Measurements from ENCODE around the gene ACY1. TPM values are rescaled to one million over a fixed set of nuclear protein-coding genes. Genes with fewer than 3 reads are reported as not detected.
"Not testable (repeated sequence)": the region's sequence is repeated elsewhere in the genome, so short reads cannot be mapped to it uniquely, and the experiment has no call there.

ACY1 gene
- total RNA-seq, 1 donor from 2014 or later, result 23.2 TPM

DNA sequence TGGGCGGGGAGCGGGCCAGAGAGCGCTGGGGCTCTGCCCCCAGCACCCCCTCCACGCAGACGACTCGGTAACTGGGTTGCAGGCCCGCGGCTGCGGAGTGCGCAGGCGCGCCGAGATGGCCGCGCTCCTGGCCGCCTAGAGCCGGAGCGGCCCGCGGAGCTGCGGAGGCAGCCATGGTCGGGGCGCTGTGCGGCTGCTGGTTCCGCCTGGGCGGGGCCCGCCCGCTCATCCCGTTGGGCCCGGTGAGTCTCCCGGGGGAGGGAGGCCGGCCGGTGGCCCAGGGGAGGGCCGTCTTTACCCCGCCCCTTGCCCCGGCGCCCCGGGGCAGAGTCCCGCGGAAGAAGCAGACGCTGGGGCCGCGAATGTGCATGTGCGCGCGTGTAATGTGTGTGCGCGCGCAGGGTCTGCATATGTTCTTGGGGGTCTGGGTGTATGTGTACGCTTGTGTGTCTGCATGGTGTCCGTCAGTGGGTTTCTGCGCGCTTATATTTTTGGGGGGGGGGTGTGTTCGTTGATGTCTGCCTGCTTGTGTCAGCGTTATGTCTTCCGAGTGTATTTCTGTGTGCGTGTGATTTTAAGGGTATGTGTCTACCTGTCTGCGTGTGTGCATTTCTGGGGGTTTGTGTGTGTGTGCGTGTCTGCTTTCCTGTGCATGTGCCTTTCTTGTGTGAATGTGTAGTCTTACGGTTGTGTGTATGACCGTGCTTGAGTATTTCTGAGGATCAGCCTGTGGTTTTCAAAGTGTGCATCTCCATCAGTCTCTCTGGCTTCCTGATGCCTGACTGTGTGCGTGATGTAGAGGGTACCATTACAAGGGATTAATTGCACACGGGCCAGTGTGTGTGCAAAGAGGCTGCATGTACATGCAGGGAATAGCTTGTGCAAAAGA lies 8.1 kb upstream of the ACY1 start, which contains the start of gene ABHD14A:
TSS of gene ABHD14A (plus strand) at position 102 of the 889 bp plus-strand sequence. CDS start at position 174, 72 bp downstream.
- intact Hi-C loops (cut with DNase I), result no loop called here
- peak; percentile 86 for ATAC-seq (ENCODE audit: poor library complexity)
- peak; percentile 85 for DNase-seq

DNA sequence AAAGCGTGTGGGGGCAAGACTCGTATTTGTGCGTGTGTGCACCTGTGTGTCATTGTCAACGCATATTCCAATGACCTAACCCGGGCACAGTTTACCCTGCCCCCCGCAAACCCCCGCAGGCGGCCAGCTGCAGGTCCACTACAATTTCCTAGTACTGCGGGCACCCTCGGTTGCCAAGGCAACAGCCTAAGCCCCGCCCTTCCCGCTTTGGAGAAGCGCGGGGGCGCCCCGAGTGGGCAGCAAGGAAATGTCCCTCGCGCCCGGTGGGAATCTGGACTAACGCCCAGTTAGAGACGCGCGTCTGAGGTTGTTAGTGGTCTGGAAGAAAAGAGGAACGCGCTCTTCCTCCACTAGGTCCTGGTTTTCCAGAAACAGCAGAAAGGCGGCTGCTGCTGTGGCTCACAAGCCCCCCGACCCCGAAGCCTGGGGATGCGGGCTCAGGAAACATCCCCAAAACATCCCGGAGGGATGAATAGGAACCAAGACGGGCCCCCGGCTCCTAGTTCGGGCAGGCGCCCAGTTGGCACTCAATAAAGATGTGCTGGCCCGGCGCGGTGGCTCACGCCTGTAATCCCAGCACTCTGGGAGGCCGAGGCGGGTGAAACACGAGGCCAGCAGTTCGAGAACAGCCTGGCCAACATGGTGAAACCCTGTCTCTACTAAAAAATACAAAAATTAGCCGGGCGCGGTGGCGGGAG lies 7.3 kb upstream of the ACY1 start:
- intact Hi-C loops (cut with DNase I), result no loop called here
- ATAC-seq (ENCODE audit: poor library complexity), result no peak
- DNase-seq, result peak; percentile 85

DNA sequence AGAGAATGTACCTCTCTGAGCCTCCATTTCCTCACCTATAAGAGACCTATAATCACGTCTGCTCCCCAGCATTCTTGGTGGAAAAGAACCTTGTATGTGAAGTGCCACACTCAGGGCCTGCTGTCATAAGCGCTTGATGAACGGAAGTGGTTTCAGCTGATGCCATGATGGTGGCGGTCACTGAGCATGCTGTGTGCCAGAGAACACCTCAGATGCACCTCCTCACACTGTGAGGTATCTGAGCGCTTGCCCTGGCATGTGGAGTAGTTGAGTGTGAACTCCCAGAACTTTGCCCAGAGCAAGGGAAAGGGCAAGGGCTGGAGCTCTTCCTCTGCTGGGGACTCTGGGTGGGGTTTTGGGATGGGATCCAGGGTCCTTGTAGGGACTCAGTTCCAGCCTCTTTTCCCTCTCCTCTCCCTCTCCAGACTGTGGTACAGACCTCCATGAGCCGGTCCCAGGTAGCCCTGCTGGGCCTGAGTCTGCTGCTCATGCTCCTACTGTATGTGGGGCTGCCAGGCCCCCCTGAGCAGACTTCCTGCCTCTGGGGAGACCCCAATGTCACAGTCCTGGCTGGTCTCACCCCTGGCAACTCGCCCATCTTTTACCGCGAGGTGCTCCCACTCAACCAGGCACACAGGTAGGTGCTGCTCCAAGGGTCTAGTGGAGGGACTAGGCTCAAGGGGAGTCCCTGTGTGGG lies 5.7 kb upstream of the ACY1 start:
- no peak for DNase-seq
- ATAC-seq (ENCODE audit: poor library complexity), result no peak
- intact Hi-C loops (cut with DNase I), result no loop called here

GRCh38 chr3:51978143-51978502 lies 5.2 kb upstream of the ACY1 start:
- intact Hi-C loops (cut with DNase I), result no loop called here
- DNase-seq, result no peak
- ATAC-seq (ENCODE audit: poor library complexity), result no peak

GRCh38 chr3:51980253-51980652 lies 3.1 kb upstream of the ACY1 start:
- DNase-seq (no peak), ATAC-seq (ENCODE audit: poor library complexity) (no peak)
- intact Hi-C loops (cut with DNase I), result no loop called here

- DNase-seq, result no peak
- ATAC-seq (ENCODE audit: poor library complexity), result peak; percentile 34
- intact Hi-C loops (cut with DNase I), result no loop called here
These were observed 940 bp upstream of the ACY1 start for GRCh38 chr3:51982352-51982837.

GRCh38 chr3:51983578-51984268 lies 388 bp downstream of the ACY1 start:
- DNase-seq, result no peak
- intact Hi-C loops (cut with DNase I), result no loop called here
- no peak for ATAC-seq (ENCODE audit: poor library complexity)

GRCh38 chr3:51984269-51984647 lies 923 bp downstream of the ACY1 start:
- DNase-seq, result no peak
- no peak for ATAC-seq (ENCODE audit: poor library complexity)
- intact Hi-C loops (cut with DNase I), result no loop called here

GRCh38 chr3:51985063-51985462 lies 1.7 kb downstream of the ACY1 start:
- no peak for DNase-seq
- intact Hi-C loops (cut with DNase I), result no loop called here
- ATAC-seq (ENCODE audit: poor library complexity), result no peak

- ATAC-seq (ENCODE audit: poor library complexity), result no peak
- intact Hi-C loops (cut with DNase I), result no loop called here
- DNase-seq, result no peak
These were observed 2.9 kb downstream of the ACY1 start for GRCh38 chr3:51986010-51986947.

GRCh38 chr3:51987568-51987967 lies 4.2 kb downstream of the ACY1 start:
- intact Hi-C loops (cut with DNase I), result no loop called here
- ATAC-seq (ENCODE audit: poor library complexity) (no peak), DNase-seq (no peak)

DNA sequence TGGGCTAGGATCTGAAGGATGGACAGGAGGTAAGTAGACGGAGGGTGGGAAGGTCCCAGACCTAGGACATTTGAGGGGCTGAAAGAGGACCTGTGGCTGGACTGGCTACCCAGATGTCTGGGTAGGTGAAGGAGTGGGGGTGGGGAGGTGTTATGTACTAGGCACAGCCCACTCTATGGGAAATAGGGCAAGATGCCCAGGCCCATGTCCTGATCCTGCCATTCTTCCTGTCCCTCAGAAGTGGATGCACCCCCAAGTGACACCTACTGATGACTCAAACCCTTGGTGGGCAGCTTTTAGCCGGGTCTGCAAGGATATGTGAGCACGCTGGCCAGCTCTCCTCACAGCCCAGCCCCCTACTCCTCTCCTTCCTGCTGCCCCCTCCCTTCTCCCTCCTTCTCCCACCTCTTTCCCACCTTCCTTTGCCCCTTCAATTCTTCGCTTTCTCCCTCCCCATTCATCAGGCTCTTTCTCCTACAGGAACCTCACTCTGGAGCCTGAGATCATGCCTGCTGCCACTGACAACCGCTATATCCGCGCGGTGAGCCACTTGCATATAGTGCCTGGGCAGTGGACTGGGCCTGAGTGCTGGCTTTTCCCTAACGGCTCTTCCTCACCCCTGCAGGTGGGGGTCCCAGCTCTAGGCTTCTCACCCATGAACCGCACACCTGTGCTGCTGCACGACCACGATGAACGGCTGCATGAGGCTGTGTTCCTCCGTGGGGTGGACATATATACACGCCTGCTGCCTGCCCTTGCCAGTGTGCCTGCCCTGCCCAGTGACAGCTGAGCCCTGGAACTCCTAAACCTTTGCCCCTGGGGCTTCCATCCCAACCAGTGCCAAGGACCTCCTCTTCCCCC lies 5.2 kb downstream of the ACY1 start:
- intact Hi-C loops (cut with DNase I), result no loop called here
- ATAC-seq (ENCODE audit: poor library complexity) (no peak), DNase-seq (no peak)

DNA sequence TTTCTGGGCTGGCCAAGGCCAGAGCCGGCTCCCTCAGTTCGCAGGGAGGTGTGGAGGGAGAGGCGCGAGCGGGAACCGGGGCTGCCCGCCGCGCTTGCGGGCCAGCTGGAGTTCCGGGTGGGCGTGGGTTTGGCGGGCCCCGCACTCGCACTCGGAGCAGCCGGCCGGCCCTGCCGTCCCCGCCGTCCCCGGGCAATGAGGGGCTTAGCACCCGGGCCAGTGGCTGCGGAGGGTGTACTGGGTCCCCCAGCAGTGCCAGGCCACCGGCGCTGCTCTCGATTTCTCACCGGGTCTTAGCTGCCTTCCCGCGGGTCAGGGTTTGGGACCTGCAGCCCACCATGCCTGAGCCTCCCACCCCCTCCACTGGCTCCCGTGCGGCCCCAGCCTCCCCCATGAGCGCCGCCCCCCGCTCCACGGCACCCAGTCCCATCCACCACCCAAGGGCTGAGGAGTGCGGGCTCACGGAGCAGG lies 7.2 kb downstream of the ACY1 start:
- DNase-seq; ATAC-seq (ENCODE audit: poor library complexity); intact Hi-C loops (cut with DNase I): not testable (repeated sequence)

DNA sequence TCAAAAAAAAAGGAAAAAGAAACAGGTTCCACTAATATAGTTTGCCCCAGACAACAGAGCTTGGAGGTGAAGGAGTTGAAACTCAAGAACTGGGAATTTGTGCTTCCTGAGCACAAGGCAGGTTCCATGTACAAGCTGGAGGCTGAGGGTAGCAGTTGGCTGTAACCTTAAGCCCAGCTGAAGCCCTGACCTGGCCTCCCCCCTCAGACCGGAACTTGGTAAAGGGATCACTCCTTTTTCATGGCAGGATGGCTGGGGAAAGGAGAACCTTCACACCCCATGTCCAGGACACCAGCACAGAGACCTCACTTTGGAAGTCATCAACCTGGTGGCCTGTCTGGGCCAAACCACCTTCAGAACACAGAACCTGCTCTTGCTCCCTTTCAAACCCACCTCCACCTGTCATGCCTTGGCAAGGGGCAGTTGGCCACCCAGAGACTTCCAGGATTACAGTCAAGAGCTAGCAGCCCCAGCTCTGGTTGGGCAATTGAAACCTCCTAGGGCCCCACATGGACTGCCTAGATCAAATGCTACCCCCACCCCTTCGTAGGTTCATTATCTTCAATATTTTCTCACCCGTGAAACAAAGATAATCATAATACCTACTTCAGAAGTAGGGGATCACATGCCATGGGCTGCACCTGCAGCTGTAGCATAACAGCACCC lies 8.8 kb downstream of the ACY1 start:
- no peak for ATAC-seq (ENCODE audit: poor library complexity)
- no peak for DNase-seq
- intact Hi-C loops (cut with DNase I), result no loop called here

- intact Hi-C loops (cut with DNase I); ATAC-seq (ENCODE audit: poor library complexity); DNase-seq: not testable (repeated sequence)
These were observed 10.3 kb downstream of the ACY1 start for GRCh38 chr3:51993657-51994056.

GRCh38 chr3:51994530-51994929 lies 11.2 kb downstream of the ACY1 start:
- intact Hi-C loops (cut with DNase I), result no loop called here
- DNase-seq (no peak), ATAC-seq (ENCODE audit: poor library complexity) (no peak)
